Ectodermal cell (in vitro differentiated cells): Measurements from ENCODE around the gene CDK19.

Experiments used
- H3K27ac ChIP-seq: 2 replicates; pipeline ENCODE4 v1.7.0; 2013; ENCODE audit warnings: mild to moderate bottlenecking, low read depth, low read length; ENCODE audit not compliant: insufficient read depth, poor library complexity, severe bottlenecking
- H3K27me3 ChIP-seq: 2 replicates; pipeline ENCODE4 v1.7.0; 2013; ENCODE audit warnings: mild to moderate bottlenecking, low read length; ENCODE audit not compliant: insufficient read depth, control insufficient read depth, poor library complexity, severe bottlenecking
- H3K36me3 ChIP-seq: one replicate; pipeline ENCODE4 v1.7.0; 2013; ENCODE audit warnings: low read length; ENCODE audit not compliant: control insufficient read depth, insufficient read depth
- H3K4me1 ChIP-seq: one replicate; pipeline ENCODE4 v1.7.0; 2013; ENCODE audit warnings: low read length; ENCODE audit not compliant: control insufficient read depth, insufficient read depth
- H3K4me3 ChIP-seq: 2 replicates; pipeline ENCODE4 v1.7.0; 2013; ENCODE audit warnings: low read depth, low read length, control low read depth; ENCODE audit not compliant: insufficient read depth
- H3K9me3 ChIP-seq: 2 replicates; pipeline ENCODE4 v1.7.0; 2013; ENCODE audit warnings: mild to moderate bottlenecking, low read length, moderate library complexity; ENCODE audit not compliant: control insufficient read depth
- WGBS, 2 experiments: methylation state at CpG; one replicate each; pipeline ENCODE4 v1.1.7; 2013; ENCODE audit warnings: missing lambda C conversion rate in 2 of 2; 5-methylcytosine and 5-hydroxymethylcytosine counted together

Gene CDK19

DNA sequence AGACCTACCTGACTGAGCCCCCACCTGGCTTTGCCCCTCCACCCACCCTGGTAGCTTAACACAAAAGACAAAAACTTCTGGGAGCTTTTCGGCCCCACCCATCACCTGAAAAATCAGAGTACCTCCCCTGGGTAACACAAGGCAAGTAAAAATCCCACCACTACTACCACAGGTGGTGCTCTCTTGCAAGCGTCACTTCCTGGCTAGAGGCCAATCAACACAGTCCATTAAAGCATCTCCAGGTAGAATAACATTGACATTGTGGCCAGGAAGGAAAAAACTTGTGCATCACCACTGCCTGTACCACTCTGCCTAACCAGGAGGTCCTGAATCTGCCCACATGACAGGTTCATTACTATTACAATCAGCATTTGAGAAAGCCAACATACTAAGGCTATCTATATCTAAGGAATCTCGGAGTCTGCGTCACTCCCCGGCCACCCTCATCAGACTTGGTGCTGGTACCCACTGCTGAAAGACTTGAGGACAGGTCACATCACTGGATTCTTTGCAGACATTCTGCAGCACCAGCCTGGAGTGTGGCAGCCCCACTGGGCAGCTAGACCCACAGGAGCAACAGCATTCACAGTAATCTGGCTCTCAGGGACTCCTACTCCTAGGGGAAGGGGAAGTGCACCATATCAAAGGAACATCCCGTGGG, 125.9 kb downstream of the CDK19 start:
- Histone ChIP-seq H3K27me3 (no peaks in the 10 kb centered on the region), H3K27ac (no peak overlapping the region), H3K9me3 (no peaks in the 10 kb centered on the region), H3K4me3 (no peak overlapping the region), H3K4me1 (peaks cover 8% of the 10 kb centered on the region), H3K36me3 (no peaks in the 10 kb centered on the region)
- WGBS, 2 experiments: 92 to 94% methylated on average over 6 of the region's 6 CpGs

DNA sequence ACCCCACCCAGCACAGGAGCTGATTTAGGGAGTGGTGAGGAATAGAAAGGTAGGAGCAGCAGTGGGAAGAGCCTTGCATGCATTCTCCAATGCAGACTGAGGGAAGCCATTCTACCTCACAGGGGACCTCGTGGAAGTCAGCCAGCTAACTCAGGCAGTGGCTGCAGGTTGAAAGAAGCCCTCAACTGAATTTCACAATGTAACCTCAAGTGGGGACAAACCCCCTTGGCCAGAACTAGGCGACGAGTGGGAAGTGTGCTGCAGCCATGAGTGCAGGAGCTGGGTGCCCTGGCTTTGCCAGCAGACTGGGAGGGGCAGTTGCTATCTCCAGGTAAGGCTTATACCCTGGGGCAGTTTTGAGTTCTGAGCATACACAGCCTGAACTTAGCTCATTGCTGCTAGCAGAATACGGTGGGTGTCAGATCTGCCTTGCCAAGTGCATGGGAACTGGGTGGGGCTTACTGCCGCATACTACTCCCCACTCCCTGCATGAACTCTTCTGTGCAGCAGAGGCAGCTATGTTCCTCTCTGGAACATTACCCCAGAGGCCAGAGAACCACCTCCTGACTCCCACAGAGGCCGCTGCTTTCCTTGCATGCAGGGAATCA, 126.5 kb downstream of the CDK19 start:
- Histone ChIP-seq H3K27ac (no peak overlapping the region), H3K4me1 (peaks cover 8% of the 10 kb centered on the region), H3K4me3 (no peak overlapping the region), H3K36me3 (no peaks in the 10 kb centered on the region), H3K27me3 (no peaks in the 10 kb centered on the region), H3K9me3 (no peaks in the 10 kb centered on the region)
- 89 to 92% methylated on average over 6 of the region's 6 CpGs for WGBS, 2 experiments

DNA sequence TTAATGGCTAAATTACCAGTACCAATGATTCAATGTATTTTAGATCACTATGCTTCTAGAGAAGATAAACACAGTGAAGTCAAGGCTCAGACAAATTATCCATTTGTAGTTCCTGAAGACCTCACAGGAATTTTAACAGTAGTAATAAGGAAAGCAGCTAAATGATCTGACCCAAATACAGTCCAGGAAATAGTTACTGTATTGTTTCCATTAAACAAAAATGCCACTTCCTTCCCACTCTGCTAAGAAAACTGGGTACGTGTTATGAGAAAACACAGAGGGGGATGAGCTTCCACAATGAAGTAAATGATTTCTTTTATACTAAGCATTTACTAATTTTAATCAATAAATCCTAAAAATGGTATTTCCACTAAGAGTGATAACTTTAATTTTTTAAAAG, 127.9 kb downstream of the CDK19 start:
- Histone ChIP-seq H3K4me3 (no peak overlapping the region), H3K27me3 (no peaks in the 10 kb centered on the region), H3K27ac (no peak overlapping the region), H3K9me3 (no peaks in the 10 kb centered on the region), H3K4me1 (peaks cover 4% of the 10 kb centered on the region), H3K36me3 (no peaks in the 10 kb centered on the region)
- WGBS, 2 experiments: 100% methylated on average over 1 of the region's 1 CpG; no CpG with 5 or more reads in 1 of the 2 experiments

DNA sequence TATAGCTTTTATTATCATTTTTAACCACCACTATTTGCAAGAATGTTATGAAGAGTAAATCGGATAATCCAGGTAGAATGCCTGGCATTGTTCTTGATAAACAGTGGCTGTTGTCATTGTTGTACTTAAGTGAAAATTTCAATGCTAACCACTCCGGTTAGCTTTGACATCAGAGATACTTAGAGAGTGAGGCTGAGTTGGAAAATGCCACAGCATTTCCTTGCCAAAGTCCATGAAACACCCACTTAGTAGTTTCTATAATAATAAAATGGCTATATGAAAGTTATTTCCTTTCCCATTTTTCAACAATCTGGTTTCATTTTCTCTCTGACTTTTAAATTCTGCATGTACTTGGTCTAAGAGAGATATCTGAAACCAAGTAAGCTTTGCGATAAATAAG, 132.0 kb downstream of the CDK19 start:
- no peak overlapping the region for H3K4me3 ChIP-seq
- H3K27ac ChIP-seq: no peak overlapping the region
- whole genome bisulfite sequencing, 2 experiments: 75 to 97% methylated on average over 2 of the region's 3 CpGs

DNA sequence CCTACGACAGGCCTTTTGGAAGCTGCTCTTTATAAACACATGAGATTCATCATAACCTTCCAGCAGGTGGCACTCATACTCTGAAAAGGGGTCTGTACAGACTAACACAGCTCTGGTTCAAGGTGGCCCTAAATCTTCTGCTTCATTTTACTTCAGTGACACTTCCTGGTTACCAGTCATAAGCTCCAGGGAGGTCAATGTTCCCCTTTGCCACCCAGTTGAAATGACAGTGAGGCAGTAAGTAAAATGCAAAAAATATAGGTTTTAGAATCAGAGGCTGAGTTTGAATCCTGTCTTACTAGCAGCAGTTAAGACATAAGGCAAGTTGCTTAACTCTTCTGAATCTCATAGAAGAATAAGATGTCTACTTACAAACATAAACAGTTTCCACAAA, 132.8 kb downstream of the CDK19 start:
- Histone ChIP-seq H3K27ac (no peak overlapping the region), H3K9me3 (no peaks in the 10 kb centered on the region)

More for the DNA sequence above, 132.0 kb downstream of the CDK19 start:
- H3K9me3 ChIP-seq: no peaks in the 10 kb centered on the region
- H3K4me1 ChIP-seq: no peaks in the 10 kb centered on the region
- H3K36me3 ChIP-seq: no peaks in the 10 kb centered on the region
- no peaks in the 10 kb centered on the region for H3K27me3 ChIP-seq

DNA sequence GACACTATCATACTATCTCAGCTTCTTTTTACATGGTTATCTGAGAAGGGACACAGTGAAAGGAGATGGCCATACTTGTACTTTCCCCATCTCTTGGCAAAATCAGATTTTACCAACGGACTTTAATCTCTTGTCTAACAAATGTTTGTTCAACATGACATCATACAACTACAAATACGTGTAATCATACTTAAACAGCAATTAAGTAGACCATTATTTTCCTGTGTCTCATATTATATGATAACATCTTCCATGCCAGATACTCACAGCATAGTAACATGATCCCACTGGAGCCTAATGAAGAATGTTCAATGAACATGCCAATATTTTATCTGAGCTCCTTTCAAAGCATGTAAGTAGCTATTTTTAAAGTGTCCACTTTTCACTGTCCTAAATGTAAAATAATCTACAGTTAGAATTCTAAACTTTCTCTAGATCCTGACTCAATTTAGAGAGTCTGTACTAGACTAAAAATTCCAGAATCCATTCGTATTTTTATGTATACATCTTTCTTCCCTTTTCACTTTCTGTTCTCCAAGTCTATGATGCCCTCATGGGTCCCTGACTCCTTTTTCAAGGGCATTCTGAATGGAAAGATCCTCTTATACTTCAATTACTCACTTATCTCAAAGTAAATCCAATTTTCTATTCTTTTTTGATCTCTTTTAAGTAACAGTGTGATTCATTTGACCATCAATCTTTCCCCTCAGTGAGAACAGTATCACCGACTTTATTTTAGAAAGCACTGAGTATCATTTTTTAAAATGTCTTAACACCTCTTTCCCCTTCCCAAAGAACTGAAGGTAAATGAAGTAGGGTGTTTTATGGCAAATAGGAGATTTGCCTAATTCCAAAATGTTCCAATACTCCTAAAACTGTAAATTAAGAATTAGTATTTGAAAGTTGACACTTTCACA, 133.5 kb downstream of the CDK19 start:
- no peak overlapping the region for H3K27ac ChIP-seq
- H3K4me1 ChIP-seq: no peaks in the 10 kb centered on the region

More for the DNA sequence above, 132.8 kb downstream of the CDK19 start:
- 60 to 81% methylated on average over 1 of the region's 1 CpG for WGBS, 2 experiments
- Histone ChIP-seq H3K27me3 (no peaks in the 10 kb centered on the region), H3K4me3 (no peak overlapping the region), H3K4me1 (no peaks in the 10 kb centered on the region), H3K36me3 (no peaks in the 10 kb centered on the region)

DNA sequence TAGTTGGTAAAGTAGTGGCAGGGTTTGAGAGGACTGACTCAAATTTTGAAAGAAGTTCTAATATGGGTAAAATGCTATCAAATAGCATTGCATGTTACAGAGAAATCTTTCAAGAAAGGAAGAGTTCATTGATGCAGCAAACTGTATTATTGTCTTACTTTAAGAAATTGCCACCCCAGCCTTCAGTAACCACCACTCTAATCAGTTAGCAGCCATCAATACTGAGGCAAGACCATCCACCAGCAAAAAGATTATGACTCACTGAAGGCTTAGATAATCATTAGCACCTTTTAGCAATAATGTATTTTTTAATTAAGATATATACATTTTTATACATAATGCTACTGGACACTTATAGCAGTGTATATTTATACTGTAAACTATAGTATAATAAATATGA, 138.9 kb downstream of the CDK19 start:
- Histone ChIP-seq H3K27me3 (no peaks in the 10 kb centered on the region), H3K4me3 (no peak overlapping the region), H3K9me3 (no peaks in the 10 kb centered on the region)

More for the DNA sequence above, 133.5 kb downstream of the CDK19 start:
- Histone ChIP-seq H3K4me3 (no peak overlapping the region), H3K27me3 (no peaks in the 10 kb centered on the region), H3K36me3 (no peaks in the 10 kb centered on the region), H3K9me3 (no peaks in the 10 kb centered on the region)
- WGBS, 2 experiments: 89 to 92% methylated on average over 3 to 4 of the region's 4 CpGs

DNA sequence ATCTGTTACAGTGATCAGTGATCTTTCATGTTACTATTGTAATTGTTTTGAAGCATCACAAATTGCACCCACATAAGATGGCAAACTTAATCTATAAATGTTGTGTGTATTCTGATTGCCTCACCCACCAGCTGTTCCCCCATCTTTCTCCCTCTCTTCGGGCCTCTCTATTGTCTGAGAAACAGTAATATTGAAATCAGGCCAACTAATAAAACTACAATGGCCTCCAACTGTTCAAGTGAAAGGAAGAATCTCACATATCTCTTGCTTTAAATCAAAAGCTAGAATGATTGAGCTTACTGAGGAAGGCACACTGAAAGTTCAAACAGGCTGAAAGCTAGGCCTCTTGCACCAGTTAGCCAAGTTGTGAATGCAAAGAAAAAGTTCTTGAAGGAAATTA, 141.2 kb downstream of the CDK19 start:
- Histone ChIP-seq H3K4me3 (no peak overlapping the region), H3K36me3 (no peaks in the 10 kb centered on the region), H3K27me3 (no peaks in the 10 kb centered on the region), H3K9me3 (no peaks in the 10 kb centered on the region), H3K27ac (no peak overlapping the region), H3K4me1 (no peaks in the 10 kb centered on the region)
- WGBS, 2 experiments: 90 to 100% methylated on average over 1 of the region's 1 CpG

More for the DNA sequence above, 138.9 kb downstream of the CDK19 start:
- Histone ChIP-seq H3K36me3 (no peaks in the 10 kb centered on the region), H3K4me1 (no peaks in the 10 kb centered on the region), H3K27ac (no peak overlapping the region)

DNA sequence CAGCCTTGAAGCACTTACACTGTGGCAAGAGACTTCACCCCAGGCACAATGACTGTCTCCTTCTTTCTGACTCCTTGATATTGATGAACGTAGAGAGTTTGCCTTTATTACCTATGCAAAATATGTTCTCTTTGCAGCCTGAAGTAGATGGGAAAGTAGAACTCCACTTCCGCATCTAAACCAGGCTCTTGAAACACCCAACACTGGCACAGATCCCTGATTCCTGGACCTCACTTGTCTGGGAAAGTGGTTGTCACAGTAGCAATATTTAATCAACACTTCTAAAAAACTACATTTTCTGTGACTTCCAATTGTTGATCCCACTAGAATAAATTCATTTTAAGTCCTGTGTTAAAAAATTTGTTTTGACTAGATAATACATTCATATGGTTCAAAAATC, 143.1 kb downstream of the CDK19 start:
- Histone ChIP-seq H3K9me3 (no peaks in the 10 kb centered on the region), H3K27ac (no peak overlapping the region), H3K36me3 (no peaks in the 10 kb centered on the region), H3K4me1 (no peaks in the 10 kb centered on the region), H3K27me3 (no peaks in the 10 kb centered on the region), H3K4me3 (no peak overlapping the region)
- 91 to 100% methylated on average over 2 of the region's 2 CpGs for WGBS, 2 experiments

DNA sequence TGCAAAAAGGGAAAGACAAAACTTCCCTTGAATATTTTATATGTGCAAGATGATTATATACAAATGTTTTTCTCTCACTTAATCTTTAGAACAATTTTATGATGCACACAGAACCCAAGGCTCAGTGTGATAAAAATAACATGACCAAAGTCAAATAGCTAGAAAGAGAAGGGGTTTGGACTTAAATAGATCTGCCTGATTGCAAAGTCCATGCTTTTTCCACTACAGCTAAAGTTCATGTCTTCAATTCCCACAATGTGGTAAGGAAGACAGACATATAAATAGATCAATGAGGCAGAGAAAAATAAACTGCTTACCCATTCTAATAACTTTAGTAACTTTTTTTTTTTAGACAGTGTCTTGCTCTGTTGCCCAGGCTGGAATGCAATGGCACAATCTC, 143.8 kb downstream of the CDK19 start:
- no peak overlapping the region for H3K27ac ChIP-seq
- no peaks in the 10 kb centered on the region for H3K36me3 ChIP-seq
- no peak overlapping the region for H3K4me3 ChIP-seq
- no peaks in the 10 kb centered on the region for H3K9me3 ChIP-seq
- H3K27me3 ChIP-seq: no peaks in the 10 kb centered on the region
- H3K4me1 ChIP-seq: no peaks in the 10 kb centered on the region
